Measurements from ENCODE around the gene ETV7. TPM values are rescaled to one million over a fixed set of nuclear protein-coding genes. Genes with fewer than 3 reads are reported as not detected.

Gene ETV7
- total RNA-seq, 1 donor: 3.3 TPM

GRCh38 chr6:36399970-36400369, 12.5 kb upstream of the ETV7 start:
- no peak overlapping the region for H2AFZ ChIP-seq (ENCODE audit: low read length)
- no peak overlapping the region for H3K4me2 ChIP-seq (ENCODE audit: insufficient read depth, low read length)
- H3K4me3 ChIP-seq (ENCODE audit: insufficient read depth, low read length): no peak overlapping the region
- H4K20me1 ChIP-seq (ENCODE audit: insufficient read depth, low read length): no peaks in the 10 kb centered on the region
- H3K79me2 ChIP-seq (ENCODE audit: insufficient read depth, low read length): no peaks in the 10 kb centered on the region
- H3K36me3 ChIP-seq (ENCODE audit: insufficient read depth, low read length): no peaks in the 10 kb centered on the region
- peaks cover 4% of the 10 kb centered on the region for H3K27me3 ChIP-seq (ENCODE audit: insufficient read depth, low read length)
- H3K27ac ChIP-seq (ENCODE audit: low read depth, low read length): no peak overlapping the region
- TF ChIP-seq CTCF (IDR thresholded peaks at IDR 0.05; ENCODE audit: extremely low read depth, low read depth, low read length): no peak
- H3K4me1 ChIP-seq (ENCODE audit: insufficient read depth, low read length): no peaks in the 10 kb centered on the region
- no peak for DNase-seq (ENCODE audit: insufficient read length, low spot score, missing footprints)
- H3K9me3 ChIP-seq (ENCODE audit: low read depth, low read length): no peaks in the 10 kb centered on the region

- no peak overlapping the region for H3K27ac ChIP-seq (ENCODE audit: low read depth, low read length)
- H4K20me1 ChIP-seq (ENCODE audit: insufficient read depth, low read length): no peaks in the 10 kb centered on the region
- no peak for DNase-seq (ENCODE audit: insufficient read length, low spot score, missing footprints)
- no peaks in the 10 kb centered on the region for H3K4me1 ChIP-seq (ENCODE audit: insufficient read depth, low read length)
- H3K4me2 ChIP-seq (ENCODE audit: insufficient read depth, low read length): no peak overlapping the region
- no peaks in the 10 kb centered on the region for H3K9me3 ChIP-seq (ENCODE audit: low read depth, low read length)
- H2AFZ ChIP-seq (ENCODE audit: low read length): no peak overlapping the region
- peaks cover 16% of the 10 kb centered on the region for H3K27me3 ChIP-seq (ENCODE audit: insufficient read depth, low read length)
- H3K79me2 ChIP-seq (ENCODE audit: insufficient read depth, low read length): no peaks in the 10 kb centered on the region
- no peaks in the 10 kb centered on the region for H3K36me3 ChIP-seq (ENCODE audit: insufficient read depth, low read length)
- no peak for TF ChIP-seq CTCF (IDR thresholded peaks at IDR 0.05; ENCODE audit: extremely low read depth, low read depth, low read length)
- no peak overlapping the region for H3K4me3 ChIP-seq (ENCODE audit: insufficient read depth, low read length)
Observed at GRCh38 chr6:36392621-36393020, 5.2 kb upstream of the ETV7 start.

DNA sequence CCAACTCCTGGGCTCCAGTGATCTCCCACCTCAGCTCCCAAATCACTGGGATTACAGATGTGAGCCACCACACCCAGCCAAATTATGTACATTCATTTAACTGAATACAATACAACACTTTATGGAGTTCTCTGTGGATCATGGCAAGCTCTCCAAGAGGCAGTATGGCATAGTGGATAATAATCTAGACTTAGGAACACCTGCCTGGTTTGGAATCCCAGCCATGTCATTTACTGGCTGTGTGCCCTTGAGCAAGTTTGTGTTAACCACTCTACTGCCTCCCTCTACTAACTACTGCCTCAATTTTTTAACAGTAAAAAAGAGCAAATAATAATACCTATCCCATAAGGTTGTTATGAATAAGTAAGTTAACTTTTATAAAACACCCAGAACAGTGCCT, 1.9 kb upstream of the ETV7 start:
- Histone ChIP-seq H3K4me3 (ENCODE audit: insufficient read depth, low read length) (no peak overlapping the region), H3K27me3 (ENCODE audit: insufficient read depth, low read length) (peaks cover 11% of the 10 kb centered on the region), H3K36me3 (ENCODE audit: insufficient read depth, low read length) (no peaks in the 10 kb centered on the region)

More for the DNA sequence above, 1.9 kb upstream of the ETV7 start:
- H3K79me2 ChIP-seq (ENCODE audit: insufficient read depth, low read length): no peaks in the 10 kb centered on the region
- H3K9me3 ChIP-seq (ENCODE audit: low read depth, low read length): no peaks in the 10 kb centered on the region
- H4K20me1 ChIP-seq (ENCODE audit: insufficient read depth, low read length): no peaks in the 10 kb centered on the region
- peaks cover 12% of the 10 kb centered on the region for H3K4me1 ChIP-seq (ENCODE audit: insufficient read depth, low read length)
- DNase-seq (ENCODE audit: insufficient read length, low spot score, missing footprints): no peak
- no peak overlapping the region for H3K27ac ChIP-seq (ENCODE audit: low read depth, low read length)
- H3K4me2 ChIP-seq (ENCODE audit: insufficient read depth, low read length): no peak overlapping the region
- no peak overlapping the region for H2AFZ ChIP-seq (ENCODE audit: low read length)
- no peak for TF ChIP-seq CTCF (IDR thresholded peaks at IDR 0.05; ENCODE audit: extremely low read depth, low read depth, low read length)

Data from osteoblast (primary cell).